HG03342 (cell line): ENCODE results near the gene FIBCD1.
"Not testable (repeated sequence)": the region's sequence is repeated elsewhere in the genome, so short reads cannot be mapped to it uniquely, and the experiment has no call there.

ENCODE experiments used
- ATAC-seq: cut with Tn5 transposase; IDR thresholded peaks from one replicate; pipeline ENCODE4 v1.9.1; 2021; ENCODE audit warnings: mild to moderate bottlenecking, moderate library complexity; ENCODE audit not compliant: unreplicated experiment

Gene FIBCD1

DNA sequence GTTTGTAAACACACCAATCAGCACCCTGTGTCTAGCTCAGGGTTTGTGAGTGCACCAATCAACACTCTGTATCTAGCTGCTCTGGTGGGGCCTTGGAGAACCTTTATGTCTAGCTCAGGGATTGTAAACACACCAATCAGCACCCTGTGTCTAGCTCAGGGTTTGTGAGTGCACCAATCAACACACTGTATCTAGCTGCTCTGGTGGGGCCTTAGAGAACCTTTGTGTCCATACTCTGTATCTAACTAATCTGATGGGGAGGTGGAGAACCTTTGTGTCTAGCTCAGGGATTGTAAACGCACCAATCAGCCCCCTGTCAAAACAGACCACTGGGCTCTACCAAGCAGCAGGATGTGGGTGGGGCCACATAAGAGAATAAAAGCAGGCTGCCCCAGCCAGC, 28.4 kb downstream of the FIBCD1 start:
- not testable (repeated sequence) for ATAC-seq

DNA sequence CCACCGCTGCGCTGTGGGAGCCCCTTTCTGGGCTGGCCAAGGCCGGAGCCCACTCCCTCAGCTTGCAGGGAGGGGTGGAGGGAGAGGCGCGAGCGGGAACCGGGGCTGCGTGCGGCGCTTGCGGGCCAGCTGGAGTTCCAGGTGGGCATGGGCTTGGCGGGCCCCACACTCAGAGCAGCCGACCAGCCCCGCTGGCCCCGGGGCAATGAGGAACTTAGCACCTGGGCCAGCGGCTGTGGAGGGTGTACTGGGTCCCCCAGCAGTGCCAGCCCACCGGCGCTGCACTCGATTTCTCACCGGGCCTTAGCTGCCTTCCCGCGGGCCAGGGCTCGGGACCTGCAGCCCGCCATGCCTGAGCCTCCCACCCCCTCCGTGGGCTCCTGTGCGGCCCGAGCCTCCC, 29.0 kb downstream of the FIBCD1 start:
- ATAC-seq, result not testable (repeated sequence)

GRCh38 chr9:130908878-130909355, 30.1 kb downstream of the FIBCD1 start:
- ATAC-seq, result no peak

GRCh38 chr9:130908146-130908877, 30.7 kb downstream of the FIBCD1 start:
- no peak for ATAC-seq

DNA sequence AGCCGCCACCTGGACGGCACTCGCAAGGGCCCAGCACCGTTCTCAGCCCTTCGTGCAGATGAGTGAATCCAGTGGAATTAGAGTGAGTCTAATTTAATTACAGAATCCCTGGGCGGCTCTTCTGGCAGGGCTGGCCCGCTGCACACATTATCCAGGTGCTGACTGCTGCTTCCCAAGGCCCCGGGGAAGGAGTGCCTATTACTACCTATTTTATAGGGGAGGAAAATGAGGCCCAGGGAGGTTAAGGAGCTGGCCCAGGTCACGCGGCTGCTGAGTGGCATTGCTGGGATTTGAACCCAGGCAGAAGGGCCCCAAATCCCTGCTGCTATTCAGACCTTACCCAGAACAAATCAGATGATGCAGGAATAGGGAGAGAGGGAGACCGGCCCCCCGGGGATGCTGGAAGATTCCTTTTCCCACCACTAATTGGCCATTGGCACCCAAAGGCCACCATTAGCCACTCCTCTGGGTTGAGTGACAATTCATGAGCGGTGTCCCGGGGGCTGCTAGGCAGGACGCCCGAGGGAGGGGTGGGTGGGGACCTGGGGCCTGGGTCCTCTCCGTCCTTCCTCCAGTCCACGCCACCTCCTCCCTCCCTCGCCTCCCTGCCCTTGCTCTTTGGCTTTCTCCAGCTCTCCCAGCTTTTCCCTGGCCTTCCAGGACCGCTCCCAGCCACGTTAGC, 32.2 kb downstream of the FIBCD1 start:
- no peak for ATAC-seq

GRCh38 chr9:130905902-130906734, 32.9 kb downstream of the FIBCD1 start:
- ATAC-seq, result no peak

- ATAC-seq, result no peak
Observed at GRCh38 chr9:130905125-130905901, 33.7 kb downstream of the FIBCD1 start.

- no peak for ATAC-seq
Observed at GRCh38 chr9:130904070-130905044, 34.7 kb downstream of the FIBCD1 start.

GRCh38 chr9:130903194-130904069, 35.6 kb downstream of the FIBCD1 start:
- ATAC-seq, result no peak

- no peak for ATAC-seq
Observed at GRCh38 chr9:130902204-130903185, 36.6 kb downstream of the FIBCD1 start.

- ATAC-seq, result no peak
Observed at GRCh38 chr9:130901498-130902203, 37.4 kb downstream of the FIBCD1 start.

DNA sequence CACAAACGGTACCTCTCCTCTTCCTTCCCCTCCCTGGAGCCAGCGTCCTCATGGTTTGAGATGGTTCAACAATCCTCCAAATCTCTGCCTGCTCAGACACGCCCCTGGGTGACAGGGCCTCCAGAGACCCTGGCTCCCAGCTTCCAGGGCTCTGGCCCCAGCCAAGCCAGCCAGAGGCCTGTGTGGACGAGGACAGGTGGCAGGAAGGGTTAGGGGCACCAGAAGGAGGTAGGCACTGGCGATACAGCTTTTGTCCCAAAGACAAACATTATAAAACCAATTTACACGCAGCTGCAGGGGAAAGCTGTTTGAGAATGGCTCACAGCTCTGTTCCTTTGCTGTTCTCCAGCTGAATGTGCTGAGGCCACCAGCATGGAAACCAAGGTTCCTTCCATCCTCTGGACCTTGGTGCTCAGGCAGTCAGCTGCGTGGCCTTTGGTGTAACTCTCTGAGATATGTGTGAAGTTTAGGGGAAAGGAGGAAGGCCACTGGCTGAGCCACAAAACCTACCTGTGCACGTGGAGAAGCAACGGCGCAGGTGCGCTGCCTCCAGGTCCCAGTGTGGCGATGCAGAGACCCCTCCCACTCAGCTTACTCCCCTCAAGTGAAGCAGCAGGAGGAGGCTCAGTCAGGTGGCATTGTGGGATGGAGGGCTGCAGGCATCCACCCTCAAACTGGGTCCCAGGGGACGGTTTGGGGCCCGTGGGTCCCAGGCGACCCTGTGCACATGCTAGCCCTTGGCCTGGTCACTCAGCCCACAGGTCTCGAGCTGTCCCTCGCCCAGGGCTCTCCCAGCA, 38.1 kb downstream of the FIBCD1 start:
- no peak for ATAC-seq

GRCh38 chr9:130899051-130899748, 39.8 kb downstream of the FIBCD1 start:
- no peak for ATAC-seq

DNA sequence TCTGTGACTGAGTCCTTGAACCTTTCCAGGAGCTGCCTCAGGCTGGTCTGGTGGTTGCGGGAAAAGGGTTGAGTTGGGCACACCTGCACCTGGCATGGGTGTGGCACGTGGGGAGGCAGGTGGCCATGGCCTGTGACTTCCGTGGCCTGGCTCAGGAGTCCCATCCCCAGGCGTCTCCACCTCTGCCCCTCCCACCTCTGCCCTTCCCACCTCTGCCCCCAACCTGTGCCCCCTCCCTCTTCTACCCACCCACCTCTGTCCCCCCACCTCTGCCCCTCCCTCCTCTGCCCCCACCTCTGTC, 40.5 kb downstream of the FIBCD1 start:
- no peak for ATAC-seq

DNA sequence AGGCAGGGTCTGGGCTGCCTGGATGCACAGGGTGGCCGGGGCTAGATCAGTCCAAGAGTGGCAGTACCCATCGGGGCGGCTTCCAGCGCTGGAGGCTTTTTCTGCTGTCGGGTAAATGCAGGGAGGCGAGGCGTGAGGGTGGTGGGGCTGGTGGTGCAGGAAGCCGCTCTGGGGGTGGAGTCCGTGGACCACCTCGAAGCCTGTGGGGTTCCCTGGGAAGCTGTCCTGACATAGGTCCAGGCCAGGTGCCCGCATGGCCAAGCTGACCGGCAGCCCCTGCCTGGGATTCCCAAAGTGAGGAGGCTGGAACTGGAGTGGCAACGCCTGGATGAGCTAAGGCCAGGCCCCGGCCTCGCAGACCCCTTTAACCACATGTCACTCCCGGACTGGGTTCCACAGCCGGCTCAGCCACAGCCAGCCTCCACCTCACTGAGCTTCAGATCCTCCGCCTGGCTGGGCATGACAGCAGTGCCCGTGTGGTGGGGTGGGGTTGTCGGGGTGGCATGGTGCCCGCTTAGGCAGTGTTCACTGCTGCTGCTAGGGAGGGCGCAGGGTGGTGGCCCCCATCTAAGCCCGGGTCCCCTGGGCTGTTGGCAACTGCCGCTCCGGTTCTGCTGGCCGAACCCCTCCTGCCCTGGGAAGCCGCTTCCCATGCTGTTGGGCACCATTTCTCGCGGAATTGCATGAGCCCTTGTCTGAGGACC, 41.0 kb downstream of the FIBCD1 start:
- no peak for ATAC-seq
